B cell (primary cell): Measurements from ENCODE around the gene CCNG1. TPM values are rescaled to one million over a fixed set of nuclear protein-coding genes. Genes with fewer than 3 reads are reported as not detected.

Experiments
- ATAC-seq: fragments of 200-7000 bp; cut with Tn5 transposase; one replicate; pipeline ENCODE4 v1.10.0; 2021; ENCODE audit warnings: low read depth, mild to moderate bottlenecking, moderate number of reproducible peaks, moderate library complexity
- CTCF ChIA-PET: fragments of 350-600 bp; sonication (Branson Sonifier 250); formaldehyde crosslinking; loops from one replicate; lab custom pipeline; 2021; ENCODE audit warnings: antibody characterized with exemption, inconsistent platforms; lab: Charles Lee
- POLR2A ChIA-PET: fragments of 350-600 bp; sonication (Branson Sonifier 250); formaldehyde crosslinking; loops from one replicate; lab custom pipeline; 2021; ENCODE audit warnings: antibody characterized with exemption; lab: Charles Lee
- DNase-seq: peaks from one replicate; pipeline ENCODE4 v3.0.0; 2013
- H2AFZ ChIP-seq: 2 replicates; pipeline ENCODE4 v1.6.1; 2012; ENCODE audit warnings: mild to moderate bottlenecking, low read depth, low read length; ENCODE audit not compliant: insufficient read depth, poor library complexity, severe bottlenecking
- H3K27ac ChIP-seq, 2 donors: 1 replicate in 1 of 2; 2 replicates in 1 of 2; pipeline ENCODE4 v1.5.1; 2012 to 2013; ENCODE audit warnings: low read length in 2 of 2, mild to moderate bottlenecking in 2 of 2, moderate library complexity in 1 of 2
- H3K27me3 ChIP-seq, 4 experiments: fragments of 200-600 bp in 1 of 4; sonication (generic) in 1 of 4; replicated peaks in 1 of 4; 1 replicate in 2 of 4; 2 replicates in 2 of 4; pipeline versions ENCODE4 v1.6.1 to v1.7.0; 2013 to 2016; ENCODE audit warnings: low read length in 3 of 4, mild to moderate bottlenecking in 2 of 4, mixed read lengths in 1 of 4, moderate library complexity in 1 of 4; ENCODE audit not compliant: insufficient read depth in 4 of 4, control insufficient read depth in 3 of 4; ENCODE audit errors: control extremely low read depth in 1 of 4
- H3K36me3 ChIP-seq, 2 experiments: replicated peaks in 1 of 2; 1 replicate in 1 of 2; 2 replicates in 1 of 2; pipeline versions ENCODE4 v1.6.1 to v1.7.1; 2013; ENCODE audit warnings: low read length in 1 of 2; ENCODE audit not compliant: insufficient read depth in 2 of 2, control insufficient read depth in 1 of 2; ENCODE audit errors: control extremely low read depth in 1 of 2, extremely low read depth in 1 of 2
- H3K4me1 ChIP-seq, 2 donors: fragments of 200-600 bp in 1 of 2; sonication (generic) in 1 of 2; 1 replicate in 1 of 2; 2 replicates in 1 of 2; pipeline versions ENCODE4 v1.5.1 to v1.6.1; 2013 to 2017; ENCODE audit warnings: low read length in 2 of 2; ENCODE audit not compliant: control insufficient read depth in 2 of 2, insufficient read depth in 2 of 2
- H3K4me2 ChIP-seq: replicated peaks from 2 replicates; pipeline ENCODE3; 2012; ENCODE audit warnings: mild to moderate bottlenecking, low read depth, low read length; ENCODE audit not compliant: poor library complexity, severe bottlenecking
- H3K4me3 ChIP-seq, 5 experiments: fragments of 200-600 bp in 1 of 5; sonication (generic) in 1 of 5; 1 replicate in 3 of 5; 2 replicates in 2 of 5; pipeline versions ENCODE4 v1.5.1 to v1.7.0; 2011 to 2016; ENCODE audit warnings: low read length in 4 of 5, mild to moderate bottlenecking in 4 of 5, low read depth in 2 of 5, control low read depth in 1 of 5, moderate library complexity in 1 of 5; ENCODE audit not compliant: insufficient read depth in 1 of 5; ENCODE audit errors: control extremely low read depth in 1 of 5, extremely low read depth in 1 of 5
- H3K79me2 ChIP-seq: fragments of 200-600 bp; sonication (generic); one replicate; pipeline ENCODE4 v1.6.0; 2016; ENCODE audit warnings: low read length; ENCODE audit not compliant: control insufficient read depth, insufficient read depth
- H3K9ac ChIP-seq: fragments of 200-600 bp; sonication (generic); 2 replicates; pipeline ENCODE4 v1.6.1; 2017; ENCODE audit warnings: mild to moderate bottlenecking, low read length, moderate library complexity
- H3K9me3 ChIP-seq, 3 donors: one replicate each; pipeline versions ENCODE4 v1.6.1 to v1.7.1; 2013; ENCODE audit warnings: low read length in 2 of 3; ENCODE audit not compliant: control insufficient read depth in 2 of 3, insufficient read depth in 1 of 3; ENCODE audit errors: control extremely low read depth in 1 of 3
- H4K20me1 ChIP-seq: 2 replicates; pipeline ENCODE4 v1.6.0; 2012; ENCODE audit warnings: mild to moderate bottlenecking, low read length; ENCODE audit not compliant: insufficient read depth, control insufficient read depth, poor library complexity, severe bottlenecking
- H3K27ac Mint-ChIP-seq: one replicate; pipeline ENCODE4 v1.8.0; 2021; ENCODE audit warnings: mixed read lengths
- H3K27me3 Mint-ChIP-seq: one replicate; pipeline ENCODE4 v1.8.0; 2021; ENCODE audit warnings: mixed read lengths
- H3K4me1 Mint-ChIP-seq: one replicate; pipeline ENCODE4 v1.8.0; 2021; ENCODE audit warnings: mixed read lengths
- H3K4me3 Mint-ChIP-seq: one replicate; pipeline ENCODE4 v1.8.0; 2021; ENCODE audit warnings: mixed read lengths
- H3K9me3 Mint-ChIP-seq: one replicate; pipeline ENCODE4 v1.8.0; 2022; ENCODE audit warnings: mixed read lengths; ENCODE audit not compliant: insufficient read depth
- EZH2 ChIP-seq: IDR thresholded peaks from 2 replicates; pipeline ENCODE4 v1.6.1; 2012; ENCODE audit warnings: borderline replicate concordance, low read depth, mild to moderate bottlenecking, moderate library complexity, low read length; ENCODE audit not compliant: insufficient read depth, poor library complexity, severe bottlenecking
- WGBS: methylation state at CpG from one replicate; pipeline ENCODE4 v1.1.5; 2013; ENCODE audit warnings: missing lambda C conversion rate; ENCODE audit not compliant: insufficient coverage; 5-methylcytosine and 5-hydroxymethylcytosine counted together
- intact Hi-C: fragments of 100-400 bp; cut with micrococcal nuclease; formaldehyde crosslinking; loops from one replicate; pipeline ENCODE4 v1.10.0; 2022
- polyA plus RNA-seq: library from polyadenylated mRNA; depleted of rRNA; stranded (reverse); fragments of >200 nt; gene quantifications from 2 replicates; pipeline ENCODE4 v1.2.3, GENCODE V29; 2012
- total RNA-seq, 2 donors: library from RNA; stranded (reverse); fragments of 120-200 nt in 1 of 2; gene quantifications; 1 replicate in 1 of 2; 2 replicates in 1 of 2; pipeline versions ENCODE4 v1.2.3 to v1.2.4, GENCODE V29; 2013 to 2022
- TF ChIP-seq, protein P1 (sequence below): fragments of 200-600 bp; IDR thresholded peaks from one replicate; pipeline ENCODE4 v1.8.0; 2022; ENCODE audit warnings: antibody characterized with exemption, mild to moderate bottlenecking

CCNG1 gene
- total and polyA plus RNA-seq, 2 donors (not counting 1 experiment from before 2014, with no cell fraction given), result 29.0 to 80.1 TPM

DNA sequence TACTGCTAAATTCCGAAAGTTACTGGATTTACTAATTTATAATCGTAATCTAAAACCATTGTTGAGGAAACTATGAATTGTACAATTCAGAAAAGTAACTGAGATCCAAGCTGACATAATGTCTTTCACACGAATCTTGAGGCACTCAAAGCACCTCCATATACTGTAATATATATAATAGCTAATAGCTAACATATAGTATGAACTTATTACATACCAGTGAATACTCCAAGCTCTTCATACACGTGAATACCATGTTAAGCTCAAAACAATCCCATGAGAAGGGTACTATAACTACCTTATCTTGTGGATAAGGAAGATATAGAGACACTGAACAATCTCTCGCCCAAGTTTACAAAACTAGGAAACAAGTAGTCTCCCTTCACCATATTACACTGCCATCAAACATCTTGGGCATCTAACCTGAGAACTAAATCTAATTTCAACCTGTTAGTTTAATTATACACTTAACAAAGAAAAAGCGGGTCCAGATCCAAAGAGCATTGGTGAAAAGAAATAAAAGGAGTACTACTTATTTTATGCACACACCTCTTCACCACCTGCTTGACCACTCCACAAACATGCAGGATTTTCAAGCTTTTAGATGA lies 21.5 kb downstream of the CCNG1 start:
- Histone ChIP-seq H3K4me3 (peak overlapping the region; percentile 87 to 95 (median 90)), H3K27ac (peak overlapping the region; percentile 92), H3K9me3 (no peaks in the 10 kb centered on the region), H3K27me3 (no peaks in the 10 kb centered on the region), H4K20me1 (no peaks in the 10 kb centered on the region), H3K4me2 (peak overlapping the region; percentile 88), H3K36me3 (peaks cover 2 to 16% of the 10 kb centered on the region in 2 experiments), H3K9ac (peak overlapping the region; percentile 92), H3K4me1 (peaks cover 17 to 32% of the 10 kb centered on the region in 2 donors), H2AFZ (peak overlapping the region; percentile 91), H3K79me2 (peaks cover 38% of the 10 kb centered on the region)
- intact Hi-C loops, result no loop called here
- no peaks in the 10 kb centered on the region for H3K27me3 Mint-ChIP-seq
- CTCF ChIA-PET, result interaction anchor here (0.8 to 6.9 kb wide), 7 partner anchors 9 to 237 kb away, joined by 3 to 50 read pairs (median 12); partner anchors contain the start of genes CCNG1 and MAT2B
- peaks cover 33% of the 10 kb centered on the region for H3K4me1 Mint-ChIP-seq
- POLR2A ChIA-PET, result interaction anchor here (4.2 to 4.4 kb wide), 2 partner anchors 21 to 47 kb away, joined by 20 to 40 read pairs; partner anchors contain the start of genes CCNG1 and MAT2B
- H3K27ac Mint-ChIP-seq, result peak overlapping the region; percentile 99
- WGBS, result no CpG with 5 or more reads among the region's 6 CpGs
- H3K4me3 Mint-ChIP-seq, result peak overlapping the region; percentile 91
- DNase-seq, result no peak
- TF ChIP-seq, protein P1, sequence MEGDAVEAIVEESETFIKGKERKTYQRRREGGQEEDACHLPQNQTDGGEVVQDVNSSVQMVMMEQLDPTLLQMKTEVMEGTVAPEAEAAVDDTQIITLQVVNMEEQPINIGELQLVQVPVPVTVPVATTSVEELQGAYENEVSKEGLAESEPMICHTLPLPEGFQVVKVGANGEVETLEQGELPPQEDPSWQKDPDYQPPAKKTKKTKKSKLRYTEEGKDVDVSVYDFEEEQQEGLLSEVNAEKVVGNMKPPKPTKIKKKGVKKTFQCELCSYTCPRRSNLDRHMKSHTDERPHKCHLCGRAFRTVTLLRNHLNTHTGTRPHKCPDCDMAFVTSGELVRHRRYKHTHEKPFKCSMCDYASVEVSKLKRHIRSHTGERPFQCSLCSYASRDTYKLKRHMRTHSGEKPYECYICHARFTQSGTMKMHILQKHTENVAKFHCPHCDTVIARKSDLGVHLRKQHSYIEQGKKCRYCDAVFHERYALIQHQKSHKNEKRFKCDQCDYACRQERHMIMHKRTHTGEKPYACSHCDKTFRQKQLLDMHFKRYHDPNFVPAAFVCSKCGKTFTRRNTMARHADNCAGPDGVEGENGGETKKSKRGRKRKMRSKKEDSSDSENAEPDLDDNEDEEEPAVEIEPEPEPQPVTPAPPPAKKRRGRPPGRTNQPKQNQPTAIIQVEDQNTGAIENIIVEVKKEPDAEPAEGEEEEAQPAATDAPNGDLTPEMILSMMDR, result no peak
- TF ChIP-seq EZH2, result no peak
- no peaks in the 10 kb centered on the region for H3K9me3 Mint-ChIP-seq
- ATAC-seq, result no peak

DNA sequence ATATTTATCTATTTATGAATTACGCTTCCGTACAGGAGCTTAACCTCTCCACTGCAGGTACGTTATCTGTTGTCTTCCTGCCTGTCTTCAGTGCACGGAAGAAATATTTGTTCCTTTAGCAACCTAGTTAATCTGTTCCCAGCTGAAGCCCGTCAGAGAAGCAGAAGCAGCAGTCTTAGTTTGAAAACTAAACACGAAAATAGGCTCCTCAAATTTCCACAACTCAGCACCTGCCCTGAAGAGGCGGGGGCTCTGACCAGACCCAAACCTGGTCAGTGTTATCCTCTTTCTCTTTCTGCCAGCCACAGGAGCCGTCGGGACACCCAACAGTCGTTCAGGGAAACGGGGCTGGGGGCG lies 22.0 kb downstream of the CCNG1 start:
- peak overlapping the region; percentile 91 for H3K4me3 Mint-ChIP-seq
- peaks cover 33% of the 10 kb centered on the region for H3K4me1 Mint-ChIP-seq
- H3K4me1 ChIP-seq, result peaks cover 17 to 32% of the 10 kb centered on the region in 2 donors
- no peak for TF ChIP-seq EZH2
- TF ChIP-seq, protein P1, result no peak
- peak overlapping the region; percentile 99 for H3K27ac Mint-ChIP-seq
- H3K36me3 ChIP-seq, result peaks cover 2 to 14% of the 10 kb centered on the region in 2 experiments
- peak overlapping the region; percentile 91 for H2AFZ ChIP-seq
- no peaks in the 10 kb centered on the region for H4K20me1 ChIP-seq
- H3K27me3 ChIP-seq, result no peaks in the 10 kb centered on the region
- peaks cover 38% of the 10 kb centered on the region for H3K79me2 ChIP-seq
- WGBS, result 0% methylated on average over 11 of the region's 12 CpGs
- peak overlapping the region; percentile 88 for H3K4me2 ChIP-seq
- CTCF ChIA-PET, result interaction anchor here (0.8 to 6.9 kb wide), 6 partner anchors 14 to 237 kb away, joined by 3 to 50 read pairs (median 24); partner anchors contain the start of genes CCNG1 and MAT2B
- H3K27me3 Mint-ChIP-seq, result no peaks in the 10 kb centered on the region
- POLR2A ChIA-PET, result interaction anchor here (1.3 to 4.4 kb wide), 3 partner anchors 22 to 456 kb away, joined by 5 to 40 read pairs (median 20); partner anchors contain the start of genes CCNG1 and MAT2B
- H3K9me3 ChIP-seq, result no peaks in the 10 kb centered on the region
- ATAC-seq, result no peak
- no peak for DNase-seq
- peak overlapping the region; percentile 92 for H3K27ac ChIP-seq
- H3K9me3 Mint-ChIP-seq, result no peaks in the 10 kb centered on the region
- intact Hi-C loops, result no loop called here
- H3K9ac ChIP-seq, result peak overlapping the region; percentile 92
- peak overlapping the region; percentile 87 to 95 (median 90) for H3K4me3 ChIP-seq
